Astrocyte of the hippocampus (primary cell): ENCODE data around the gene SYNGAP1.
"Not testable (repeated sequence)": the region's sequence is repeated elsewhere in the genome, so short reads cannot be mapped to it uniquely, and the experiment has no call there.

Experiments used
- DNase-seq: peaks from one replicate; pipeline ENCODE4 v3.0.0; 2011; ENCODE audit warnings: low read depth, low spot score

Gene SYNGAP1

GRCh38 chr6:33419580-33420490 is at the start of gene SYNGAP1:
Gene SYNGAP1, plus strand, starts transcription at chr6:33420065. Its CDS starts 200 bp downstream, at chr6:33420265.
- DNase-seq, result peak; percentile 69

DNA sequence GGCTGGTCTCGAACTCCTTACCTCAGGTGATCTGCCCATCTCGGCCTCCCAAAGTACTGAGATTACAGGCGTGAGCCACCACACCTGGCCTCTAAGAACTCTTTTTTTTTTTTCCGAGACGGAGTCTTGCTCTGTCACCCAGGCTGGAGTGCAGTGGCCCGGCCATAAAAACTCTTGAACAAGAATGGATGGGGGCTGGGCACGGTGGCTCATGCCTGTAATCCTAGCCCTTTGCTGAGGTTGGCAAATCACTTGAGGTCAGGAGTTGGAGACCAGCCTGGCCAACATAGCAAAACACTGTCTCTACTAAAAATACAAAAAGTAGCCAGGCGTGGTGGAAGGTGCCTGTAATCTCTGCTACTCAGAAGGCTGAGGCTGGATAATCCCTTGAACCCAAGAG is 48.0 kb upstream of the SYNGAP1 start:
- DNase-seq, result not testable (repeated sequence)

- DNase-seq, result no peak
Observed at GRCh38 chr6:33372526-33373123, 47.2 kb upstream of the SYNGAP1 start.

GRCh38 chr6:33373960-33374910 is 45.6 kb upstream of the SYNGAP1 start:
- no peak for DNase-seq

- DNase-seq, result peak; percentile 93
Observed at GRCh38 chr6:33375143-33375671, 44.7 kb upstream of the SYNGAP1 start.

DNA sequence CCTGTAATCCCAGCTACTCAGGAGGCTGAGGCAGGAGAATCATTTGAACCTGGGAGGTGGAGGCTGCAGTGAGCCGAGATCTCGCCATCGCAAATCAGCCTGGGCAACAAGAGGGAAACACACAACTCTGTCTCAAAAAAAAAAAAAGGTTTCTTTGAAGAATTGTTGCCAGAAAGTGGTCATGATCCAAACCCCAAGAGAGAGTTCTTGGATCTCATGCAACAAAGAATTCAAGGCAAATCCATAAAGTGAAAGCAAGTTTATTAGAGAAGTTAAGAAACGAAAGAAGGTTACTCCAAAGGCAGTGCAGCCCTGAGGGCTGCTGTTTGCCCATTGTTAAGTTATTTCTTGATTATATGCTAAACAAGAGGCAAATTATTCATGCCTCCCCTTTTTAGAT is 42.7 kb upstream of the SYNGAP1 start:
- no peak for DNase-seq

- not testable (repeated sequence) for DNase-seq
Observed at GRCh38 chr6:33379184-33379583, 40.7 kb upstream of the SYNGAP1 start.

- no peak for DNase-seq
Observed at GRCh38 chr6:33380272-33380981, 39.4 kb upstream of the SYNGAP1 start.

DNA sequence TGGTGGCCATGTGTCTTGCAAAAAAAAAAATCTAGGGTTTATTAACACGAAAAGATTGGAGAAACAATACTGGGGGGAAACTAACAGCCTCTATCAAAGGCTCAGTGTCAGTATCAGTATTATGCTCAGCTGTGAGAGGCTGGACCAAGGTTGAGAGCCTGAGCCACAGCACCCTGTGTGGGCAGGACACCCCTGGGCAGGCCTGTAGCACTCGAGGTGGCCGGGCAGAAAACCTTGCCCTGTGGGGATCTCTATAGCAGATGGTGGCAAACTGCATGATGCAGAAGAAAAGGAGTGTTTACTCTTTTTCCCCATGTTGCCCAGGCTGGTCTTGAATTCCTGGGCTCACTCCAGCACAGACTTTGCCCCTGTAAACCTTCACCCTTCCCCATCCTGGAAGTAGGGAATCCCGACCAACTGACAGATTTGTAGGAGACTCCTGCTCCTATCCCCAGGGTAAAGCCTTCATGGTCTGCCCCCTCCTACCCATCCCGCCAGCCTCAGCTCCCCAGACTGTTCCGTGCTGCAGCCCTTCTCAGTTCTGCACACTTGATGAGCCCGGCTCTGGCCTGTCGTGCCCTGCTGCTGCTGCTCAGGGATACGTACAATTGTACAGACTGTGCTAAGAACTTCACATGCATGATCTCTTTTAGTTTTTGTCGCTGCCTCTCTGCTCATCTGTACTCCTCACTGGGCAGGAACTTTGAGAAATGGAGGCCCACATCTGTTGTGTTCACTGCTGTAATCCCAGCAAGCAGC is 36.3 kb upstream of the SYNGAP1 start:
- no peak for DNase-seq

DNA sequence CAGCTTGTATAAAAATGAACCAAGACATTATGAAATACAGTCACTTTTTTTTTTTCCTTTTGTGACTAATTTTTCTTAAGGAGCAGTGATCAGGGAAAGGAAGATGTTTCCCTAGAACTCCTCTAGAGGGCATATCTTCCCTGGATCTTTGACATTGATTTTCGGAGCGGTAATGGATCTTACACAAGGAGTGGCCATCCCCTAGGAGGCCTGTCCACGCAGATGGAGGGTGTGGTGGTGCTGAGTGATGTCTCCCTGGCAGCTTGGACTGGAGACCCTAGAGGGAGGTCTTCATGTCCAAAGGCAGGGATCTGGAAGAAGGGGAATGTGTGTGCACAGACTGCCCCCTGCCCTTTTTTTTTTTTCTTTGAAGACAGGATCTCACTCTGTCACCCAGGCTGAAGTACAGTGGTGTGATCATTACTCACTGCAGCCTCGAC is 35.3 kb upstream of the SYNGAP1 start:
- DNase-seq, result peak; percentile 40

DNA sequence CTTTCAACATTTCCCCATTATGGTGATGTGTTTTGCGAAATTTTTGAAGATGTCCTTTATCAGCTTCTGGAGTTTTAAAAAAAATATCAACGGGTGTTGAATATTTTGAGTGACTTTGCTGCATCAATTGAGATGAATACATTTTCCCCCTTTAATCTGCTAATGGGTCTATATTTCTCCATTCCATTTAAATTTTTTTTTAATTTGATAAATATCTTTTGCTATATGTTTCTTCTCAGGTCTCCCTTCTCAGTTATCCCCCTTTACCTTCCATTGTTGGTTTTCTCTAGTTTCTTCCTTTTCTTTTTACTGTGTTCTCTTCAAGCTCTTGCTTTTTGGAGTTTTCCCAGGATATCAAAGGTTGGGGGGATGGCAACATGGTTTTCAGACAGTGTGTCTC is 29.7 kb upstream of the SYNGAP1 start:
- DNase-seq, result no peak

DNA sequence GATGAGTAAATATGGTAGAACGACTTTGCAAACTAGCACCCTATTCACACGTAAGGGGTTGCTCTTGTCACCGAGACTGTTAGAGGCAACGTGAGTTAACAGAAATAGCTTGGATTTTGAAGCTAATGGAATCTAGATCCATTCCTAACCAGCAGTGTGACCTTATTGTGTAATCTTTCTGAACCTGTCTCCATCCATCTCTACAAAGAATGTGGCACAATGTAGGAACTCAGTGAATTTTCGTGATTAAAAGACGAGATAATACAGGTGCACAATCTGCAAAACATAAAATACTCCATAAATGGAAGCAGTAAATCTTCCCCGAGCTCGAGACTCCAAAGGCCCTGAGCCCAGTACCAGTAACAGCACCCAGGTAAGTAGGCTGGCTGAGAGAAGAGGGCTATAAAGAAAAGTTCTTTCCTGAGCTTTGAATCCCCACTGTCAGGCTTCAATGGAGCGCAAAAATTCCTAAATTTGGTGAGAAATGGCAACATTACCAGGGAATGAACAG is 29.0 kb upstream of the SYNGAP1 start:
- DNase-seq, result no peak

DNA sequence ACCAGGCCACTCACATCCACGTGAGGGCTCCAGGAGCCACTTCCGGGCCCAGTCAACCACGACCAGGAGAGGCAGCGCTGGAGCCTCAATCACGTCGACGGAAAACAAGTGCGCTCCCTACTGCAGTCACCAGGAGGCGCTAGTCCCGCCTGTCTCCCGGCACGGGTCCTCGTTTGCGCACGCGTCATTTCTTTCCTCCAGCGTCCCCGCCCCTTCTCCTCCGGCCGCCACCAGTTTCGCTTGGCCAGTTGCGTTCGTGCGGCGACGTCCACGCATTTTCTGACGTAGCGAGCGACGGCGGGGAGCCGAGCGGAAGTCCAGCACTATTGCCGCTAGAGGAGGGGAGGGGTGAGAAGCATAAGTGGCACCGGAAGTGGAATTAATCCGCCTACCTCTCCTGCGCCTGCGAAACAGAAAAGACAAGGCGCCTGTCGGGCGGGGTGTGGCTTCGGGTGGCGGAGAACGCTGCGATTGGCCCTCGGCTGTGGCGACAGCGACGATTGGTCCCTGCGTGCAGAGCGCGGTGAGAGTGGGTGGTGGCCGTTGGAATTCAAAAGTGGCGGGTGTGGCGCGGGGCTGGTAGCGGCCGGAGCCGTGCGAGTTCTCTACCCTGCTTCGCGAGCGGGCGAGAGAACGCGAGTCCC is 28.5 kb upstream of the SYNGAP1 start, which contains the start of gene KIFC1:
Gene KIFC1 (plus strand): TSS at position 546 of the 644 bp plus-strand sequence. CDS start 163 bp downstream, outside the sequence.
- peak; percentile 100 for DNase-seq

GRCh38 chr6:33391922-33392594 is 27.8 kb upstream of the SYNGAP1 start:
- peak; percentile 34 for DNase-seq

- DNase-seq, result no peak
Observed at GRCh38 chr6:33392595-33392948, 27.3 kb upstream of the SYNGAP1 start.

DNA sequence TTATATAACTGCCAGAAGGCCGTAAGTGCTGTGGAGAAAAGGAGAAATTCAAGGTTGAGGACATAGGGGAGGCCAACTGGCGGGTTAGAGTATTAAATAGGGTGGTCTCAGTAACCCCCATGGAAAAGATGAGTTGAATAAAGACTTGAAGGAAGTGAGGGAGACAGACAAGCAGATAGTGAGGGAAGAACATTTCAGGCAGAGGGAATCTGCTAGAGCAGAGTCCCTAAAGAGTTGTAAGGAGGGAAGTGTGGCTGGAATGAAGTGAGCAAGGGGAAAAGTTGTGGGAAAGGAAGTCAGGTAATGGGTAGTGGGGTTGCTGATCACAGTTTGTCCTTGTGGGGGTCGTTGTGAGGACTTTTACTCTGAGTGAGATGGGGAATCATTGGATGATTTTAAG is 26.9 kb upstream of the SYNGAP1 start:
- DNase-seq, result no peak

DNA sequence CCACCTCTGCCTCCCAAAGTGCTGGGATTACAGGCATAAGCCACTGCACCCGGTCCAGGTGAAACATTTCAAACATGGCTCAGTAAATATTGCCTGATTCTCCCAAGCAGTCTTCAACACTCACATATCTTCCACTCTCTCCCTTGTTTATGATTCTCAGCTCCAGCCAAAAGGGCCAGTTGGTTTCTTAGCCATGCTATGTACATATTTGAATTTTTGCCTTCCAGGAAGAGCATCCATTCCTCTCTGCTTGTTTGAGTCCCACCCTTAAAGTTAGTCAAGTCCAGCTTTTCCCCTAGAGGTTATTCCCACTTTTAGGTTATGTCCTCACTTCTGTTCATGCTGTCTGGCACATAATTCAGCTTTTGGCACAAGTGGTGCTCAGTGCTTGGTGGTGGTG is 22.3 kb upstream of the SYNGAP1 start:
- no peak for DNase-seq

DNA sequence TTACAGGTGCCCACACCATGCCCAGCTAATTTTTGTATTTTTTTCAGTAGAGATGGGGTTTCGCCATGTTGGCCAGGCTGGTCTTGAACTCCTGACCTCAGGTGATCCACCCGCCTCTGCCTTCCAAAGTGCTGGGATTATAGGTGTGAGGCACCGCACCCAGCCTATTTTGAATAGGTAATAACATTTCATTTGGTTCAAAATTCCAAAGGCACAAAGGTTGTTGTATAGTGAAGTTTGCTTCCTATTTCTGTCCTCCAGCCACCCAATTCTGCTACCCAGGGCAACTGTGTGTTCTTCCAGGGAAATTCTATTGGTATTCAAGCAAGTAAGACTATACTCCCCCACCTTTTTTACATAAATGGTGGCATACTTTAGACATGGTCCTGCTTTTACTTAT is 21.3 kb upstream of the SYNGAP1 start:
- not testable (repeated sequence) for DNase-seq

DNA sequence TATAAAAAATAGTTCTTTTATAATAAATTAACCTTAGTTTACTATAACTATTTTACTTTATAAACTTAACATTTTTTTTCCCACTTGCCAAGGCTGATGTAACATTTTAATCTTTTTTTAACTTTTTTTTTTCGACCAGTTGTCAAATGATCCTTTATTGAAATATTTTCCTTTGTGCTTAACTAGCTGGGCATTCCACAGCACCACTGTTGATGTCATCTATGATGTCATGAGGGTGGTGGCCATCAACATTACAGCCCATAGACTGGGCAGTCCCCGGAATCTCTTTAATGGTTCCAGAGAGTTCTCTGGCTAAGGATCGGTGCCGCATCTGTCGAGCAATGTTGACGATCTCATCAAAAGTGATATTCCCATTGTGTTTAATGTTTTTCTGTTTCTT is 20.0 kb upstream of the SYNGAP1 start:
- DNase-seq, result not testable (repeated sequence)
